Esophagus muscularis mucosa (tissue), 4 donors: ENCODE measurements around the gene ZNF514. TPM values are rescaled to one million over a fixed set of nuclear protein-coding genes. Genes with fewer than 3 reads are reported as not detected.

Source experiments
- DNase-seq: peaks from one replicate; pipeline ENCODE4 v3.0.0-alpha.2; 2017; ENCODE audit errors: extremely low spot score
- H3K27ac ChIP-seq, 4 donors: fragments of 200-600 bp; sonication (generic); replicated peaks in 1 of 4; 1 replicate in 3 of 4; 2 replicates in 1 of 4; pipeline ENCODE4 v1.5.1; 2016 to 2019; ENCODE audit warnings: mild to moderate bottlenecking in 1 of 4
- H3K27me3 ChIP-seq, 4 donors: fragments of 200-600 bp; sonication (generic); one replicate each; pipeline versions ENCODE4 v1.5.1 to v1.6.0; 2016 to 2019
- H3K36me3 ChIP-seq, 4 donors: fragments of 200-600 bp; sonication (generic); one replicate each; pipeline ENCODE4 v1.5.1; 2016 to 2019
- H3K4me1 ChIP-seq, 4 donors: fragments of 200-600 bp; sonication (generic); one replicate each; pipeline ENCODE4 v1.5.1; 2016 to 2019
- H3K4me3 ChIP-seq, 4 donors: fragments of 200-600 bp; sonication (generic); 1 replicate in 2 of 4; 2 replicates in 2 of 4; pipeline ENCODE4 v1.5.1; 2016 to 2019; ENCODE audit warnings: mild to moderate bottlenecking in 4 of 4, moderate library complexity in 1 of 4
- H3K9me3 ChIP-seq, 4 donors: fragments of 200-600 bp; sonication (generic); 1 replicate in 3 of 4; 2 replicates in 1 of 4; pipeline ENCODE4 v1.5.1; 2016 to 2019
- EP300 ChIP-seq: sonication (generic); formaldehyde crosslinking; IDR thresholded peaks from one replicate; pipeline ENCODE4 v1.6.1; 2017; ENCODE audit warnings: antibody characterized with exemption
- POLR2A ChIP-seq: fragments of 450-650 bp; IDR thresholded peaks from one replicate; pipeline ENCODE4 v1.6.1; 2017; ENCODE audit warnings: antibody characterized with exemption, moderate library complexity, mild to moderate bottlenecking, low read depth
- POLR2AphosphoS5 ChIP-seq, 2 donors: sonication (generic); formaldehyde crosslinking; IDR thresholded peaks; one replicate each; pipeline ENCODE4 v1.6.1; 2017; ENCODE audit warnings: antibody characterized with exemption in 2 of 2
- WGBS: methylation state at CpG from one replicate; pipeline ENCODE4 v1.1.5; 2018; 5-methylcytosine and 5-hydroxymethylcytosine counted together
- intact Hi-C: fragments of 100-400 bp; cut with DNase I; formaldehyde crosslinking; loops from one replicate; pipeline ENCODE4 v1.15.1; 2023
- total RNA-seq, 4 donors: library from RNA; depleted of rRNA; stranded (reverse); fragments of >200 nt; gene quantifications; one replicate each; pipeline versions ENCODE4 v1.1.0 to v1.2.1, GENCODE V29; 2016
- TF ChIP-seq, protein P1 (sequence below), 3 experiments: fragments of 200-600 bp in 2 of 3; fragments of 450-650 bp in 1 of 3; sonication (generic) in 2 of 3; IDR thresholded peaks; one replicate each; pipeline ENCODE4 v1.5.1; 2017 to 2019; ENCODE audit warnings: antibody characterized with exemption in 3 of 3, mild to moderate bottlenecking in 2 of 3, moderate library complexity in 1 of 3

ZNF514 gene
- total RNA-seq, 4 donors from 2014 or later = 12.1 to 14.5 (median 13.2) TPM

DNA sequence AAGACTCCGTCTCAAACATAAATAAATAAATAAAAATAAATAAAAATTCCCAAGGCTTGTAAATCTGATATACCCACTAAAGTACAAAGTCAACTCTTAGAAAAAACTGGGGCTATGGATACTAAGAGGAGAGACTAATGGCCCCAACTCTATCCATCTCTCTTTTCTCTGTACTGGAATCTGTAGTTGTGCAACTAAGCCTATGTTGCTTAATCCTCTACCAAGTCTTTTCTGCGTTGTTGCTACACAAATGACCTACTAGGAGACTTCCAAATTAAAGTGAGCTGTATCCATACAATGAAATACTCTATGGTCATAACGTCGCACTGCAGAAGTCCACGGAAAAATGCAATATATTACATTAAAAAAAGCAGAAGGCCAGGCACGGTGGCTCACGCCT lies 46.2 kb downstream of the ZNF514 start:
- WGBS = 93% methylated on average over 7 of the region's 7 CpGs
- Histone ChIP-seq H3K4me3 (no peak overlapping the region), H3K27me3 (no peaks in the 10 kb centered on the region), H3K4me1 (peaks cover 5 to 19% (median 16%) of the 10 kb centered on the region in 4 donors), H3K36me3 (peaks cover 38 to 77% (median 67%) of the 10 kb centered on the region in 4 donors), H3K9me3 (no peaks in the 10 kb centered on the region), H3K27ac (no peak overlapping the region)
- TF ChIP-seq POLR2A (no peak), POLR2AphosphoS5 (IDR thresholded peaks at IDR 0.05) (no peak), EP300 (no peak)
- TF ChIP-seq, protein P1, sequence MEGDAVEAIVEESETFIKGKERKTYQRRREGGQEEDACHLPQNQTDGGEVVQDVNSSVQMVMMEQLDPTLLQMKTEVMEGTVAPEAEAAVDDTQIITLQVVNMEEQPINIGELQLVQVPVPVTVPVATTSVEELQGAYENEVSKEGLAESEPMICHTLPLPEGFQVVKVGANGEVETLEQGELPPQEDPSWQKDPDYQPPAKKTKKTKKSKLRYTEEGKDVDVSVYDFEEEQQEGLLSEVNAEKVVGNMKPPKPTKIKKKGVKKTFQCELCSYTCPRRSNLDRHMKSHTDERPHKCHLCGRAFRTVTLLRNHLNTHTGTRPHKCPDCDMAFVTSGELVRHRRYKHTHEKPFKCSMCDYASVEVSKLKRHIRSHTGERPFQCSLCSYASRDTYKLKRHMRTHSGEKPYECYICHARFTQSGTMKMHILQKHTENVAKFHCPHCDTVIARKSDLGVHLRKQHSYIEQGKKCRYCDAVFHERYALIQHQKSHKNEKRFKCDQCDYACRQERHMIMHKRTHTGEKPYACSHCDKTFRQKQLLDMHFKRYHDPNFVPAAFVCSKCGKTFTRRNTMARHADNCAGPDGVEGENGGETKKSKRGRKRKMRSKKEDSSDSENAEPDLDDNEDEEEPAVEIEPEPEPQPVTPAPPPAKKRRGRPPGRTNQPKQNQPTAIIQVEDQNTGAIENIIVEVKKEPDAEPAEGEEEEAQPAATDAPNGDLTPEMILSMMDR (IDR thresholded peaks at IDR 0.05) = no peak
- DNase-seq = no peak
- intact Hi-C loops = no loop called here

DNA sequence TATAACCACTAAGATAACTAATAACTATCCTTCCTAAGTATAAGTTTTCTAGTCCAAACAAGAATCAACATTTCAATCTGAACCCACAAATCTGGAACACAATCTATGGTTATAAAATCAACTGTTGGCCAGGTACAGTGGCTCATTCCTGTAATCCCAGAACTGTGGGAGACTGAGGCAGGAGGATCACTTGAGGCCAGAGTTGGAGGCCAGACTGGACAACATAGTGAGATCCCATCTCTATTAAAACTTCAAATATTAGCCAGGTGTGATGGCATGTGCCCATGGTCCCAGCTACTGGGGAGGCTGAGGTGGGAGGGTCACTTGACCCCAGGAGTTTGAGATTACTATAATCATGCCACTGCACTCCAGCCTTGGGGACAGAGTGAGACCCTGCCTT lies 49.3 kb downstream of the ZNF514 start:
- no peak overlapping the region for H3K4me3 ChIP-seq
- TF ChIP-seq POLR2A = no peak
- TF ChIP-seq, protein P1 (IDR thresholded peaks at IDR 0.05) = no peak
- TF ChIP-seq POLR2AphosphoS5 (IDR thresholded peaks at IDR 0.05) = no peak
- TF ChIP-seq EP300 = no peak
- DNase-seq = no peak
- no peaks in the 10 kb centered on the region for H3K9me3 ChIP-seq
- H3K27me3 ChIP-seq = no peaks in the 10 kb centered on the region
- intact Hi-C loops = no loop called here
- H3K27ac ChIP-seq = no peak overlapping the region
- peaks cover 63 to 97% (median 86%) of the 10 kb centered on the region in 4 donors for H3K36me3 ChIP-seq
- peaks cover 2 to 6% (median 5%) of the 10 kb centered on the region in 4 donors for H3K4me1 ChIP-seq

GRCh38 chr2:95109260-95109659 lies 50.4 kb downstream of the ZNF514 start:
- peaks cover 68 to 97% (median 90%) of the 10 kb centered on the region in 4 donors for H3K36me3 ChIP-seq

GRCh38 chr2:95106081-95106480 lies 53.6 kb downstream of the ZNF514 start:
- 81% methylated on average over 2 of the region's 2 CpGs for WGBS
- DNase-seq = no peak
- peaks cover 68 to 100% (median 94%) of the 10 kb centered on the region in 4 donors for H3K36me3 ChIP-seq
- H3K4me3 ChIP-seq = no peak overlapping the region
- H3K9me3 ChIP-seq = no peaks in the 10 kb centered on the region
- TF ChIP-seq, protein P1 (IDR thresholded peaks at IDR 0.05) = no peak
- no peak for TF ChIP-seq EP300
- TF ChIP-seq POLR2A = no peak
- no peak for TF ChIP-seq POLR2AphosphoS5 (IDR thresholded peaks at IDR 0.05)
- H3K27ac ChIP-seq = no peak overlapping the region
- intact Hi-C loops = no loop called here
- H3K4me1 ChIP-seq = no peaks in the 10 kb centered on the region
- H3K27me3 ChIP-seq = no peaks in the 10 kb centered on the region

More at GRCh38 chr2:95109260-95109659, 50.4 kb downstream of the ZNF514 start:
- DNase-seq = no peak
- intact Hi-C loops = no loop called here
- 81% methylated on average over 6 of the region's 6 CpGs for WGBS
- no peaks in the 10 kb centered on the region for H3K9me3 ChIP-seq
- no peaks in the 10 kb centered on the region for H3K27me3 ChIP-seq
- H3K4me3 ChIP-seq = no peak overlapping the region
- TF ChIP-seq EP300 = no peak
- H3K4me1 ChIP-seq = no peaks in the 10 kb centered on the region
- H3K27ac ChIP-seq = no peak overlapping the region

DNA sequence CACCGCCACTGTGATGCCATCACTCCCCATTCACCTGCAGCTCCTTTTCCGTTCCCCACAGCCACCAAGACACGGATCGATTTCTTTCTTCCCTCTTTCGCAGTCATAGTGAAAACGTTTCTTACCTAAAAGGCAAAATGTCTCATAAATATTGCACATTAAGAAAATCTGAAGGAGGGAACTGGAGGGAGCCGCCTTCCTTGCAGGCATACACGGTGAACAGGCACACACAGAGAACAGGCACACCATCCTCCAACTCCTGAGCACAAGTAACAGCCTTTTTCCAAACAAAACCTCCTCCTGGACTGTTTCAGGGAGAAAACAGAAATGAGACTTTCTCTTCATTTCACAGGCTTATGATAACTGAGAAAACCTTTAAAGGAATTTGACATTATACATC lies 55.0 kb downstream of the ZNF514 start:
- WGBS = 96% methylated on average over 8 of the region's 8 CpGs
- intact Hi-C loops = no loop called here
- Histone ChIP-seq H3K27me3 (no peaks in the 10 kb centered on the region), H3K9me3 (no peaks in the 10 kb centered on the region), H3K4me1 (no peaks in the 10 kb centered on the region), H3K36me3 (peaks cover 78 to 100% (median 99%) of the 10 kb centered on the region in 4 donors), H3K4me3 (no peak overlapping the region), H3K27ac (no peak overlapping the region)
- no peak for DNase-seq
- TF ChIP-seq POLR2A (no peak), POLR2AphosphoS5 (IDR thresholded peaks at IDR 0.05) (no peak), EP300 (no peak)
- TF ChIP-seq, protein P1 (IDR thresholded peaks at IDR 0.05) = no peak
